GM21360 (cell line): ENCODE results near the gene CCL11.

Experiments
- ATAC-seq: cut with Tn5 transposase; IDR thresholded peaks from one replicate; pipeline ENCODE4 v1.9.1; 2021; ENCODE audit warnings: mild to moderate bottlenecking, moderate library complexity; ENCODE audit not compliant: unreplicated experiment

Gene CCL11

GRCh38 chr17:34285286-34285792, at the start of gene CCL11:
Gene CCL11 (plus strand): TSS chr17:34285742. CDS start chr17:34285809, 67 bp downstream.
- no peak for ATAC-seq

GRCh38 chr17:34236281-34236892, 49.2 kb upstream of the CCL11 start:
- ATAC-seq, result no peak

DNA sequence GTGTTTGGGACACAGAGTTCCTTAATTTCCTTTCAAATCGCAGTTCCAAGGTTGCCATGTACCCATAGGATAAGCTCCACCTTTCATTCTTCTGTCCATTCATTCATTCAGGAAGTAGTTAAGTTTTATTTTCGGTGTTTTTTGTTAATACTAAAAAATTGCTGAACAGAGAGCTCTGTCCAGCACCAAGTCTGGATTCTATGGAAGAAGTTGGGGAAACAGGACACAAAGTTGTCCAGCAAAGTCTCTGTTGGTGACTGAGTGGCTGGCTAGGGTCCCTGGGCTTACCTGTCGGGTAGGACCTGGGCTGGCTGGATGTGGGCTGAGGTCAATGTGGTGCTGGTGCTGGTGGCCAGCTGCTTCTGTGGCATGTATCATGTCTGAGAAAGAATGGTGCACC, 48.1 kb upstream of the CCL11 start:
- ATAC-seq, result no peak

- no peak for ATAC-seq
Measured at GRCh38 chr17:34241062-34241461, 44.5 kb upstream of the CCL11 start.

GRCh38 chr17:34242587-34243363, 42.8 kb upstream of the CCL11 start:
- no peak for ATAC-seq

GRCh38 chr17:34243364-34244320, 41.9 kb upstream of the CCL11 start:
- no peak for ATAC-seq

- no peak for ATAC-seq
Measured at GRCh38 chr17:34245351-34245905, 40.1 kb upstream of the CCL11 start.

DNA sequence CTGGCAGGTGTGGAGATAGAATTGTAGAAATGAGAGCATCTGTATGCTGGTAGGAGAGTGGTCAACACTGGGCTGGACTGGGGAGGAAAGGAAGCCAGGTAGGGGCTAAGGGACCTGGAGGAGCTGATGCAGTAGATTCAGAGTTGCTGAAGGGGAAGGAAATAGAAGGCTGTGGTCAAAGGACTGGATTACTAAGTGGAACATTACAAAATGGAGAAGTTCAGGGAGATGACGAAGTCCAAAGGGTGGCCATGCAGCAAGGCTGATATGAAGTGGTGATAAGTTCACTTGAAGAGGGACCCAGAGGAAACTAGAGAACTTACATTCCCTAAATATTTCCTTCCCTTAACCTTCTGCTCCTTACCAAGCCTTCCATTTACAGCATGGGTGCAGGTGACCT, 39.1 kb upstream of the CCL11 start:
- ATAC-seq, result no peak

GRCh38 chr17:34246881-34247280, 38.7 kb upstream of the CCL11 start:
- ATAC-seq, result no peak

GRCh38 chr17:34248511-34249024, 37.0 kb upstream of the CCL11 start:
- no peak for ATAC-seq

DNA sequence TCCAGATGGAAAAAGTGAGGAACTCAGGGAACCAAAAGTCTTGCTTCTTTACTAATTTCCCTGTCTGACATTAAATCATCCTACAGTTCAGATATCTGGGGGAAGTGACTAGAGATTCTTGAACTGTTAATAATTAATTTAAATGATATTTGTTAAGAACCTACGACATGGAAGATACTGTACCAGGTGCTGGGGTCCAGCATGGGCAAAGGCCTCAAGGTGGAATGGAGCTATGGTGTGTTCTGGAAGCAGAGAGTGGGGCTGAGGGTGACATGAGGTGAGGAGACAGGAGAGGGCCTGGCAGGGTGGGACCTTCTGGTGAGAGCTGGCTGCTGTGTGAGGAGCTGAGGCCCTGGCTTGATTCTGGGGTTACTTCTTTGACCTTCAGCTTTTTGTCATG, 36.5 kb upstream of the CCL11 start:
- ATAC-seq, result no peak

GRCh38 chr17:34249478-34249877, 36.1 kb upstream of the CCL11 start:
- no peak for ATAC-seq

DNA sequence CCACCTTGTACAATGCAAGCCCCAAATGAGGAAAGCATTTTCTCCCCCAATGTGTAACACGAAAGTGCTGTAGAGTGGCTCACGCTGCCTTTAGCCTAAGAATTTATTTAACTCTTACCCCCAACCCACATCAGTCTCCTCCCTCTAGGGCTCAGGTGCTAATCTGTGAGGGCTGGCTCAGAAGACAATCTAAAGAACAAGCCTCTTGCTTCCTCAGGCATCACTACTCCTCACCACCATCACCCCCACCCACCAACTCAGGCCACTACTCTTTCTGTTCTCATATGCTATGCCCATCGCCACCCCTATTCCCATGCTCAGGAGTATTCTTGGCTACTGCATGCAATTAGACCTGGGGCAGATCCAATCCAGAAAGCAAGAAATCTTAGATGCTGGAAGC, 34.4 kb upstream of the CCL11 start:
- no peak for ATAC-seq

- no peak for ATAC-seq
Measured at GRCh38 chr17:34252095-34252443, 33.5 kb upstream of the CCL11 start.

- no peak for ATAC-seq
Measured at GRCh38 chr17:34252444-34253138, 33.0 kb upstream of the CCL11 start.

DNA sequence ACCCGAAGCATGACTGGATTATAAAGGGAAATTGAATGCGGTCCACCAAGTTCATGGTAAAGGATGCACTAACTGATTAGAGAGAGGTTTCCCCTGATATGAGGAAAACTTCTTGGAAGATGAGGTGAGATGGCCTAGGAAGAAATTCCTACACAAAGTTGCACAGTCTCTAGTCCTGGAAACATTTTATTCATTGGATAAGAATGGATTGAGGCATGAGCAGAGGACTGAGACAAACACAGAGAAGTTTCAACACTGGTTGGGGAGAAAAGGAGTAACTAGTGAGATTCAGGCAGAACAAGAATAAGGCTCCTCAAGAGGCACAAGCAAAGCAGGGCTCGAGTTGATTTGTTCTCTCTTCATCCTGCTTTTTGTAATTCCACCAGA, 32.4 kb upstream of the CCL11 start:
- no peak for ATAC-seq

GRCh38 chr17:34254146-34254545, 31.4 kb upstream of the CCL11 start:
- ATAC-seq, result no peak

GRCh38 chr17:34254651-34255380, 30.7 kb upstream of the CCL11 start, which contains the start of gene CCL2:
Gene CCL2 (plus strand): TSS chr17:34255285. CDS start chr17:34255350, 65 bp downstream.
- ATAC-seq, result no peak

GRCh38 chr17:34255381-34255732, 30.2 kb upstream of the CCL11 start:
- no peak for ATAC-seq

DNA sequence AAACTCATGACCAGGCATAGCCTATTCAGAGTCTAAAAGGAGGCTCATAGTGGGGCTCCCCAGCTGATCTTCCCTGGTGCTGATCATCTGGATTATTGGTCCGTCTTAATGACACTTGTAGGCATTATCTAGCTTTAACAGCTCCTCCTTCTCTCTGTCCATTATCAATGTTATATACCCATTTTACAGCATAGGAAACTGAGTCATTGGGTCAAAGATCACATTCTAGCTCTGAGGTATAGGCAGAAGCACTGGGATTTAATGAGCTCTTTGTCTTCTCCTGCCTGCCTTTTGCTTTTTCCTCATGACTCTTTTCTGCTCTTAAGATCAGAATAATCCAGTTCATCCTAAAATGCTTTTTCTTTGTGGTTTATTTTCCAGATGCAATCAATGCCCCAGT, 29.7 kb upstream of the CCL11 start:
- no peak for ATAC-seq
